CD4-positive, alpha-beta T cell (primary cell): Measurements from ENCODE around the gene VTI1A. TPM values are rescaled to one million over a fixed set of nuclear protein-coding genes. Genes with fewer than 3 reads are reported as not detected.

Experiments
- ATAC-seq: fragments of 200-7000 bp; cut with Tn5 transposase; one replicate; pipeline ENCODE4 v1.10.0; 2022; ENCODE audit warnings: mild to moderate bottlenecking; ENCODE audit not compliant: poor library complexity
- CTCF ChIA-PET: fragments of 350-600 bp; sonication (Branson Sonifier 250); formaldehyde crosslinking; loops from one replicate; lab custom pipeline; 2021; ENCODE audit warnings: antibody characterized with exemption, inconsistent platforms; lab: Charles Lee
- POLR2A ChIA-PET: fragments of 350-600 bp; sonication (Branson Sonifier 250); formaldehyde crosslinking; loops from one replicate; lab custom pipeline; 2021; ENCODE audit warnings: antibody characterized with exemption, inconsistent platforms; lab: Charles Lee
- DNase-seq, 14 experiments: peaks; one replicate each; pipeline ENCODE4 v3.0.0-alpha.2; 2013 to 2020; ENCODE audit warnings: mixed read lengths in 2 of 14
- H3K27ac ChIP-seq, 2 donors: one replicate each; pipeline versions ENCODE4 v1.5.1 to v1.7.0; 2013; ENCODE audit warnings: low read length in 2 of 2, low read depth in 1 of 2, mild to moderate bottlenecking in 1 of 2
- H3K27me3 ChIP-seq, 2 experiments: 1 replicate in 1 of 2; 2 replicates in 1 of 2; pipeline versions ENCODE4 v1.6.1 to v1.7.0; 2013; ENCODE audit warnings: low read length in 2 of 2, control low read depth in 1 of 2, mild to moderate bottlenecking in 1 of 2, moderate library complexity in 1 of 2; ENCODE audit not compliant: insufficient read depth in 2 of 2, control insufficient read depth in 1 of 2
- H3K36me3 ChIP-seq: one replicate; pipeline ENCODE4 v1.6.1; 2013; ENCODE audit warnings: low read length, control low read depth; ENCODE audit not compliant: insufficient read depth
- H3K4me1 ChIP-seq: one replicate; pipeline ENCODE4 v1.6.1; 2013; ENCODE audit warnings: low read length, control low read depth; ENCODE audit not compliant: insufficient read depth
- H3K4me3 ChIP-seq: one replicate; pipeline ENCODE4 v1.5.1; 2013; ENCODE audit warnings: mild to moderate bottlenecking, low read length, moderate library complexity
- H3K9me3 ChIP-seq, 2 experiments: 1 replicate in 1 of 2; 2 replicates in 1 of 2; pipeline versions ENCODE4 v1.6.1 to v1.7.0; 2013; ENCODE audit warnings: low read length in 2 of 2, mild to moderate bottlenecking in 2 of 2, control low read depth in 1 of 2, moderate library complexity in 1 of 2; ENCODE audit not compliant: control insufficient read depth in 1 of 2, insufficient read depth in 1 of 2
- H3K27ac Mint-ChIP-seq: one replicate; pipeline ENCODE4 v1.8.0; 2020; ENCODE audit warnings: mixed read lengths
- H3K27me3 Mint-ChIP-seq: one replicate; pipeline ENCODE4 v1.8.0; 2021; ENCODE audit warnings: mixed read lengths
- H3K36me3 Mint-ChIP-seq: one replicate; pipeline ENCODE4 v1.8.0; 2021; ENCODE audit warnings: low read depth, mixed read lengths
- H3K4me1 Mint-ChIP-seq: one replicate; pipeline ENCODE4 v1.8.0; 2021; ENCODE audit warnings: low read depth, mixed read lengths
- H3K4me3 Mint-ChIP-seq: one replicate; pipeline ENCODE4 v1.8.0; 2020; ENCODE audit warnings: mild to moderate bottlenecking, mixed read lengths
- H3K9me3 Mint-ChIP-seq: one replicate; pipeline ENCODE4 v1.8.0; 2020; ENCODE audit warnings: mixed read lengths
- intact Hi-C, 2 experiments: fragments of 100-400 bp; cut with DNase I in 1 of 2; cut with micrococcal nuclease in 1 of 2; formaldehyde crosslinking; loops; one replicate each; pipeline versions ENCODE4 v1.15.1 to v1.9.0; 2023 to 2025; cut with DNase I, micrococcal nuclease
- total RNA-seq, 174 experiments: library from RNA in 2 of 174; stranded (reverse) in 2 of 174; gene quantifications; one replicate each; pipeline ENCODE4 v1.2.3 and lab custom pipeline; 2021 to 2026
- TF ChIP-seq, protein P1 (sequence below): fragments of 200-600 bp; IDR thresholded peaks from one replicate; pipeline ENCODE4 v1.8.0; 2022; ENCODE audit warnings: antibody characterized with exemption, mild to moderate bottlenecking

VTI1A gene
- total RNA-seq, 2 experiments from 2014 or later: 54.5 to 56.5 TPM

- intact Hi-C loops: no loop called here
- no peaks in the 10 kb centered on the region for H3K36me3 ChIP-seq
- TF ChIP-seq, protein P1, sequence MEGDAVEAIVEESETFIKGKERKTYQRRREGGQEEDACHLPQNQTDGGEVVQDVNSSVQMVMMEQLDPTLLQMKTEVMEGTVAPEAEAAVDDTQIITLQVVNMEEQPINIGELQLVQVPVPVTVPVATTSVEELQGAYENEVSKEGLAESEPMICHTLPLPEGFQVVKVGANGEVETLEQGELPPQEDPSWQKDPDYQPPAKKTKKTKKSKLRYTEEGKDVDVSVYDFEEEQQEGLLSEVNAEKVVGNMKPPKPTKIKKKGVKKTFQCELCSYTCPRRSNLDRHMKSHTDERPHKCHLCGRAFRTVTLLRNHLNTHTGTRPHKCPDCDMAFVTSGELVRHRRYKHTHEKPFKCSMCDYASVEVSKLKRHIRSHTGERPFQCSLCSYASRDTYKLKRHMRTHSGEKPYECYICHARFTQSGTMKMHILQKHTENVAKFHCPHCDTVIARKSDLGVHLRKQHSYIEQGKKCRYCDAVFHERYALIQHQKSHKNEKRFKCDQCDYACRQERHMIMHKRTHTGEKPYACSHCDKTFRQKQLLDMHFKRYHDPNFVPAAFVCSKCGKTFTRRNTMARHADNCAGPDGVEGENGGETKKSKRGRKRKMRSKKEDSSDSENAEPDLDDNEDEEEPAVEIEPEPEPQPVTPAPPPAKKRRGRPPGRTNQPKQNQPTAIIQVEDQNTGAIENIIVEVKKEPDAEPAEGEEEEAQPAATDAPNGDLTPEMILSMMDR: no peak
- ChIA-PET CTCF (no interaction called here), POLR2A (no interaction called here)
- H3K27me3 ChIP-seq: no peaks in the 10 kb centered on the region
- H3K4me1 Mint-ChIP-seq: no peaks in the 10 kb centered on the region
- ATAC-seq: no peak
- H3K27me3 Mint-ChIP-seq: no peaks in the 10 kb centered on the region
- H3K36me3 Mint-ChIP-seq: peaks cover 2% of the 10 kb centered on the region
- H3K4me3 ChIP-seq: no peak overlapping the region
- no peak overlapping the region for H3K27ac ChIP-seq
- DNase-seq: peak in 3 of 14 experiments; percentile 21 to 61 (median 53)
- peaks cover 0 to 10% of the 10 kb centered on the region in 2 experiments for H3K9me3 ChIP-seq
- H3K4me3 Mint-ChIP-seq: no peak overlapping the region
- H3K4me1 ChIP-seq: no peaks in the 10 kb centered on the region
- no peak overlapping the region for H3K27ac Mint-ChIP-seq
- peaks cover 7% of the 10 kb centered on the region for H3K9me3 Mint-ChIP-seq
Observed at GRCh38 chr10:112852306-112852705, 405.3 kb downstream of the VTI1A start.

DNA sequence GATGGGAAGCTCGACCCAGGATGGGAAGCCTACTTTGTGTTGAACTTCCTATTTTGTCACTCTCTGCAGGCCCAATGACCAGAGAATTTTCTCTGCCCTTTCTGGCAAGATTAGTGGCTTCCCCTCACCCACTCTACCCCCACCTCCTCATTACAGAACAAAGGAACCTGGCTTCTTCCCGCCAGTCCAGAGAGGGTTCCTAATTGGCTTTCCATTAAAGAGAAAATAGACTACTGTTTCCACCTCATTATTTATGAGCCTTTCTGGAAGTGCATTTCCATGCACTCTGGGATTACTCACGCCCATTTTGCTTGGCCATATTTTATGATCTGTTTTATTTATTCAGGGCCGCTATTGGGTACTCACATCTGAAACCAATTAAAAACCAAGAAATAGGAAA lies 408.1 kb downstream of the VTI1A start:
- intact Hi-C loops: no loop called here
- Mint-ChIP-seq H3K4me1 (no peaks in the 10 kb centered on the region), H3K36me3 (no peaks in the 10 kb centered on the region), H3K27ac (no peak overlapping the region), H3K27me3 (no peaks in the 10 kb centered on the region), H3K9me3 (peaks cover 2% of the 10 kb centered on the region), H3K4me3 (no peak overlapping the region)
- H3K9me3 ChIP-seq: peaks cover 0 to 10% of the 10 kb centered on the region in 2 experiments
- H3K36me3 ChIP-seq: no peaks in the 10 kb centered on the region
- no peaks in the 10 kb centered on the region for H3K4me1 ChIP-seq
- POLR2A ChIA-PET: no interaction called here
- no peak for ATAC-seq
- CTCF ChIA-PET: no interaction called here
- H3K27me3 ChIP-seq: no peaks in the 10 kb centered on the region
- DNase-seq: no peak
- no peak overlapping the region for H3K4me3 ChIP-seq
- TF ChIP-seq, protein P1: no peak
- H3K27ac ChIP-seq: no peak overlapping the region

DNA sequence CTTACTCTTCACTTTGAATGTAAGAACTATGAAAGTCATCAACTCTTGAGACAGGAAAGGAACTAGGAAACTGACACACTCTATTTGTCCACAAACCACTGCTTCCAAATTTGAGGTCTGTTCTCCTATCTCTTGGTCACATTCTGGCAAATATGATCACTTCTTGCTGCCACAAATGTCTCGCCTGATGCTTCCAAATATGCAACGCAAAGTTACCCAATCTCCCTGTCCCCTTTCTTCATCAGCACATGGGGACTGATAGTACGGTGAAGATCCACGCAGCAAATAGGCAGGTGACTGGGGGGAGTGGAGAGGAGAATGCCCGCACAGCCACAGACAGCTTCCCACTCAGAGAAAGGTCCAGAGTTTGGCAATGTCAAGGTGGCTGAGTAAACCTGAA lies 410.5 kb downstream of the VTI1A start:
- Mint-ChIP-seq H3K4me3 (no peak overlapping the region), H3K36me3 (no peaks in the 10 kb centered on the region), H3K27ac (no peak overlapping the region), H3K27me3 (no peaks in the 10 kb centered on the region), H3K4me1 (no peaks in the 10 kb centered on the region), H3K9me3 (peaks cover 2% of the 10 kb centered on the region)
- Histone ChIP-seq H3K27ac (no peak overlapping the region), H3K27me3 (no peaks in the 10 kb centered on the region), H3K36me3 (no peaks in the 10 kb centered on the region), H3K4me3 (no peak overlapping the region), H3K9me3 (peaks cover 0 to 10% of the 10 kb centered on the region in 2 experiments), H3K4me1 (no peaks in the 10 kb centered on the region)
- ChIA-PET POLR2A (no interaction called here), CTCF (no interaction called here)
- intact Hi-C loops: no loop called here
- TF ChIP-seq, protein P1: no peak
- ATAC-seq (no peak), DNase-seq (no peak)
